GM12892 (cell line): Measurements from ENCODE around the gene SIAH1.
"Not testable (repeated sequence)": the region's sequence is repeated elsewhere in the genome, so short reads cannot be mapped to it uniquely, and the experiment has no call there.

Source experiments
- DNase-seq: peaks from one replicate; pipeline ENCODE4 v3.0.0; 2011; ENCODE audit not compliant: insufficient read length
- FAIRE-seq: peaks from 2 replicates; lab custom pipeline; 2011; peaks lifted over from hg19 to GRCh38; lab: Jason Lieb, UNC
- POLR2A ChIP-seq: IDR thresholded peaks from 2 replicates; pipeline ENCODE4 v1.6.1; 2011; ENCODE audit warnings: low read depth, low read length, control low read depth
- POLR2AphosphoS5 ChIP-seq: IDR thresholded peaks from 2 replicates; pipeline ENCODE4 v1.6.1; 2011; ENCODE audit warnings: low read depth, low read length, control low read depth
- TAF1 ChIP-seq: IDR thresholded peaks from 2 replicates; pipeline ENCODE4 v1.6.1; 2011; ENCODE audit warnings: low read depth, mild to moderate bottlenecking, control low read depth, low read length, borderline replicate concordance

The SIAH1 gene

DNA sequence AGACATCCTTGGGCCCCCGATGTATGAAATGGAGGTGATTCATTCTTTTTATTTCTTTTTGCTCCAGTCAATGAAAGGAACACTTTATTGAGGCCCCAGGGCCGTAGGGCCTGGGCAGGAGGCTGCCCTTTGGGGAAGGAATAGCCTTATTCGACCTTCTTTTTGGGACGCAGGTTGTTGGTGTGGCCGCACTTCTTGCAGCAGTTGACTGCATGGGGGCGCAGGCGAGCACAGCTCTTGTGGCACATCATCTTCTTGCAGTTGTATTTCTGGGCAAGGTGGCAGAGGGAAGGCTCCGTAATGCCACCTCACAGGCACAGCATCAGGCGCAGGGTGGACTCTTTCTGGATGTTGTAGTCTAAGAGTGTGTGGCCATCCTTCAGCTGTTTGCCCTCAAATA is 50.9 kb downstream of the SIAH1 start:
- FAIRE-seq (no peak), DNase-seq (no peak)
- TF ChIP-seq POLR2AphosphoS5 (no peak), TAF1 (no peak), POLR2A (no peak)

DNA sequence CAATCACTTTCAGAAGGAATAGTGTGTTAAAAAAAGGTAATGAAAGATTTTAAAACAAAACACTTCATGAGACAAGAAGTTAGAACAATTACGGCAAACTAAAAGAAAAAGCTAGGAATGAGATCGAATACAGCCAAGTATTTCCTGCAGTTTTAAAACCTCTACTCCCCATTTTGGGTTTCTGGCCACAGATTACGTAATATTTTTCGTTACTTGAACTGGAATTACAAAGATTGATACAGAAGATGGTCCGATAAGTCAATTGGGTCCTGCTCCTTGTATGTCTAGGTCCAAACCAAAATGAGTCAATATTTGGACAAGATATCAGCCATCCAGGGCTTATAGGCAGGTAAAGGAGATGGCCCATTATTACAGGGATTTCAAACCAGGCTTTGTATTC is 52.2 kb downstream of the SIAH1 start:
- no peak for TF ChIP-seq POLR2A
- no peak for TF ChIP-seq TAF1
- no peak for TF ChIP-seq POLR2AphosphoS5
- FAIRE-seq (no peak), DNase-seq (no peak)

DNA sequence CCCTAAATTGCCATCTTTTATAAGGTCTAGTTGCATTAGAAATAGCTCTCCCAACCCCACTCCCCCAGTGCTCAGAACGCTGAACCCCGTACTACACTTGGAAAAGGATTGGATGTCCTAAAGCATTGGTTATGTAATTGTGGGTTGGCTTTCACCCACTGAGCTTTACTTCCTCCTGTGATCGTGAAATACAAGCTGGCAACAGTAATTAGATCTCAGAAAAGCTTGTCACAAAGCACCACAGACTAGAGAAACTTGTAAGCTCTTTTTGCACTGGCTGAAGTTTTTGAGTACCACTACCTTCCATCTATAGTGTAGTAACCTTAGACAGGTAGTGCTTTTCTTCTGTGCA is 54.4 kb downstream of the SIAH1 start:
- FAIRE-seq (no peak), DNase-seq (no peak)
- TF ChIP-seq TAF1 (no peak), POLR2AphosphoS5 (no peak), POLR2A (no peak)

DNA sequence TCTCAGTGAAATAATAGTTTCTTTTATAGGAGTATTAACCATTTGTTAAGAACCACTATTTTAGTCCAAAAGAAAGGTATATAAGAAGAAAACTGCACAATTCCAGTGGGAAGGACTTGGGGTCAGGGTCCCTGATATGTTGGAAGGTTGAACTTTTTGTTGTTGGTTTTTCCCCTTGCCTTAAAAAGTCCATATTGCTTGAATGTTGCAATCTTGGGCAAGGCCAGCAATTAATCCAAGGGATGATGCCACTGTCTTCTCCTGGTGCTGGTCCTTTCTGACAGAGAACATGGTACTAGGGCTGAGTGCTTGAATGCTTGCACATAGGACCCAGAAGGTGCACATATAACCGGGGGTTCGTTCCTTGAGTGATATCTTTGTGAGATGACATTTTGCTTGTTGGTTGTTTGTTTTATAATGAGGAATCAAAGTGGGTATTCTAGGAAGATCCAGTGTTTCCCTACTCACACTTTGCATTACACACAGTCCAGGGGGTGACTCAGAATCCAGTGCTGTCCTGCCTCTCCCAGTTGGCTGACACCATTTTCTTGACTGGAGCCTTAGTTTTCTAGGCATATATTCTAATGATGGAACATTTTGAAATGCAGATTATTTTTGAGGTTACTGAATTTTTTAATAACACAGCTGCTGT is 54.9 kb downstream of the SIAH1 start:
- DNase-seq (no peak), FAIRE-seq (no peak)
- no peak for TF ChIP-seq POLR2AphosphoS5
- TF ChIP-seq TAF1 = no peak
- no peak for TF ChIP-seq POLR2A

DNA sequence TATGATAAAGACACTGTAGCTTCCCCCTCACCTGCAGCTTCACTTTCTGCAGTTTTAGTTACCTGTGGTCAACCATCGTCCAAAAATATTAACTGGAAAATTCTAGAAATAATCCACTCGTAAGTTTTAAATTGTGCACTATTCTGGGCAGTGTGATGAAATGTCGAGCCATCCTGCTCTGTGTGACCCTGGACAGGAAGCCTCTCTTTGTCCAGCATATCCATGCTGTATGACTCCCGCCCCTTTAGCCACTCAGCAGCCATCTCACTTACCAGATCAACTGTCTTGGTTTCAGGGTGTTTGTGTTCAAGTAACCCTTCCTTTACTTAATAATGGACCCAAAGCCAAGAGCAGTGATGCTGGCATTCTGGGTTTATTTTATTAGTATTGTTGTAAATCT is 56.1 kb downstream of the SIAH1 start:
- no peak for DNase-seq
- TF ChIP-seq POLR2A = no peak
- TF ChIP-seq TAF1 = no peak
- TF ChIP-seq POLR2AphosphoS5 = no peak
- no peak for FAIRE-seq

DNA sequence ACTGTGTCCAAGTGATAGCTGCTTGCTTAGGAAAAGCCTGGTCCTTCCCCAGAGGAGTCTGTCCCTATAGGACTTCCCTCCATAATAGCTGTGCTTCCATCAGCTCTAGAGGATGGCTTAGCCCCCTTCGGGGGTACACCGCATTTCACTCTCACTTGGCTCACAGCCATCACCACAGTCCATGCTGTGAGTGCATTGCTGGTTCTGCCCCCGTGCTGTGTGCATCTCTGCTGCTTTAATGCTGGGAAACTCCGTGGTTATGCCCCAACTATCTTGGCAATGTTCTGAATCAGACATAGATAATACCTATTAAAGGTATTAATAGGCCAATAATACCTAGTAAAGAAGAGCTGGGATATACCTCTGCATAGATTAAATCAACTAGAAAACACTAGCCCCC is 58.3 kb downstream of the SIAH1 start:
- TF ChIP-seq TAF1 = no peak
- TF ChIP-seq POLR2AphosphoS5 = no peak
- TF ChIP-seq POLR2A = no peak
- FAIRE-seq (peak; percentile 14), DNase-seq (no peak)

DNA sequence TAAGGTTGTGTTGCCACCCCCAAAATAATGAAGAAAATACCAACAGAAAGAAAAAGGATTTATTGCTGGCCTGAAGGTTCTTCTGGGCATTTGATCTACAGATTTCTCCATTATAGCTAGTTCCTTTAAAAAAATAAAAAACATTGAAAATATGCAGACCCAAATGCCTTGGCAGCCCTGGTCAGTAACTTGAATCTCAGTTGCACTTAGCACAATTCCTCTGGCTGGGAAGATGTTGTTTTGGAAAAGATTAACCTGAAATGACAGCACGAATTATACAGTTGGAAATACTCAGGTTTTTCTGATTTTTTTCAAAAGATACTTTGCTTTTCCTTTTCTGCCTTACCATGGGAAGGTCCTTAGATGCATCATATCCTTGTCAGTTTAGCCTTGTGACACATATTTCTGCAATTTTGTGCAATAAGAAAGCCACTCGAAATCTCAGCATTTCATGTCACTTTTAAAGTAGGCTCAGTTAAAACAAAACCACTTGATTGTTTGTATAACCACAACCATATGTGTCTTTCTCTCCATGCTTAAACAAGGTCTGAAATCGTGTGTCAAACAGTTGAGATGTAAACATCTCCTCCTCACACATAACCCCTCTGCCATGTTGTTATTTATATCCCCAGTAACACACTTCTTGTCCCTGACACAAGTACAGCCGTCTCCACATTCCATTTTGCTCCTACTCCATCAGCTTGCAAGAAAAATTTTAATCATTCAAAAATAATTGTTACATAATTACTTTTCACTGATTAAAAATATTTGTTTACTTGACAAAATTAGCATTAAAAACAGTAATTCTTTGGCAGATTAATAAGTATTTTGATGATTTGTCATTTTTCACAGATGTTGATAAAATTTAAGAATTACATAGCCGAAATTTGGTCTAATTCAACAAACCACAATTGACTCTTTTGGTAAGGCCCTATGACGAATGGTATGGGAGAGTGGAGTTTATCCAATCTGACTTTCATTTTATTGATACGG is 61.1 kb downstream of the SIAH1 start:
- no peak for FAIRE-seq
- no peak for TF ChIP-seq POLR2A
- no peak for TF ChIP-seq POLR2AphosphoS5
- no peak for TF ChIP-seq TAF1
- DNase-seq = no peak

DNA sequence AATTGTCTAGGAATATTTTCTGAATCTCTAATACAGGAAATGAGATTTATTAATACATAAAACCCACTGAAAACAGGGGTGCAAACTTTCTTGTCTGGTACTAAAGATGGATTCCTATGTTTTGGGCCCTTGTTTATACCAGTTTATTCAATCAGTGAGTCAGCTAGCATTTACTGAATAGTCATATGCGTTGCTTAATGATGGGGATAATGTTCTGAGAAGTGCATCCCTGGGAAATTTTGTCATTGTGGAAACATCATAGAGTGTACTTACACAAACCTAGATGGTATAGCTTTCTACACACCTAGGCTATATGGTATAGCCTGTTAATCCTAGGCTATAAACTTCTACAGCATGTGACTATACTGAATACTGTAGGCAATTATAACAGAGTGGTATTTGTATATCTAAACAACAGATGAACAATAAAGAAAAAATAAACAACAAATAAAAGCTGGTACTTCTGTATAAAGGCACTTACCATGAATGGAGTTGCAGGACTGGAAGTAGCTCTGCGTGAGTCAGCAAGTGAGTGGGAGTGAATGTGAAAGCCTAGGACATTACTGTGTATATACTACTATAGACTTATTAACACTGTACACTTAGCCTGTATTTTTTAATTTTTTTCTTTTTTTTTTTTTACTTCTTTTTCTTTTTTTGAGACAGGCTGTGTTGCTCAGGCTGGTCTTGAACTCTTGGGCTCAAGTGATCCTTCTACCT is 63.7 kb downstream of the SIAH1 start:
- DNase-seq (no peak), FAIRE-seq (no peak)
- no peak for TF ChIP-seq POLR2A
- no peak for TF ChIP-seq POLR2AphosphoS5

DNA sequence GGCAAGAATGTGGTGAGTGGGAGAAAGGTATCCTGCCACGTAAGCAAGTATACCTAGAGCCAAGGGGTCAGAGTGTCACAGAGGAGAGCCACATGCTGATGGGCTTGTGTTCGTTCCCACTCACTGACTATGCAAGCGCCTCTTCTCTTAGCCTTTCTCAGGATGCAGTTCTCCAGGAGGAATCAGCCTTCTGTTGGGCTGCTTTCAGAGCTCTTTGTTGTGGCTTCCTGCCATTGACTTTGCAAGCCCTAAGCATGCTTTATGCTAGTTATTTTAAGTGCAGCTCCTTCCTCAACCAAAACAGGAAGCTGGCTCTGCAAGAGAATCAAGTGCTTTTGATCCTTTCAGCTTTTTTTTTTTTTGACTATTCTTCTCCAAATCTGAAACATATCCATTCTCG is 66.6 kb downstream of the SIAH1 start:
- no peak for TF ChIP-seq TAF1
- no peak for TF ChIP-seq POLR2AphosphoS5
- TF ChIP-seq POLR2A = no peak
- DNase-seq = no peak
- FAIRE-seq = no peak

DNA sequence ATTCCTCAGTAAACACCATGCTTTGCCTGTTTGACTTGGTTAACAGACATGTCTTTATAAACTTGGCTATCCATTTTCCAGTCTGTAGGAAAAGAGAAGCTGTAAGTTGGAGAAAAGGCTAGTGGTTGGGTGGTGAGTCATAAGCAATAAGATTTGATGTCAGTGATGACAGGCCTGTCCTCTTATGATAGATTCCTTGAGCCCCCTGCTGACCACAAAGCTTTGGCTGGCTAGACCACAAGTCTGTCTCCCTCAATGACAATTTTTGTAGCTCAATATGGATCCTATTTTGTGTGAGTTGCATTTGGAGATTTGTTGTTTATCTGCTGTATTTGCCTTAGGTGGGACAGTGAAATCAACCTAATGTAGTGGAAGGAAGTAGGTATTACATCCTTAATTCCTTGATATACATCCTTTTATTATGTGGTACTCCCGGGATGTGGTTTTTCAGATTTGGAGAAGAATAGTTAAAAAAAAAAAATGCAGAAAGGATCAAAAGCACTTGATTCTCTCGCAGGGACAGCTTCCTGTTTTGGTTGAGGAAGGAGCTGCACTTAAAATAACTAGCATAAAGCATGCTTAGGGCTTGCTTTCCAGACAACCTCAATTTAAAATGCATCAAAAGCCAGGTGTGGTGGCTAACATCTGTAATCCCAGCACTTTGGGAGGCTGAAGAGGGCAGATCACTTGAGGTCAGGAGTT is 67.4 kb downstream of the SIAH1 start:
- DNase-seq = no peak
- FAIRE-seq = no peak
- TF ChIP-seq POLR2A (no peak), TAF1 (no peak), POLR2AphosphoS5 (no peak)

DNA sequence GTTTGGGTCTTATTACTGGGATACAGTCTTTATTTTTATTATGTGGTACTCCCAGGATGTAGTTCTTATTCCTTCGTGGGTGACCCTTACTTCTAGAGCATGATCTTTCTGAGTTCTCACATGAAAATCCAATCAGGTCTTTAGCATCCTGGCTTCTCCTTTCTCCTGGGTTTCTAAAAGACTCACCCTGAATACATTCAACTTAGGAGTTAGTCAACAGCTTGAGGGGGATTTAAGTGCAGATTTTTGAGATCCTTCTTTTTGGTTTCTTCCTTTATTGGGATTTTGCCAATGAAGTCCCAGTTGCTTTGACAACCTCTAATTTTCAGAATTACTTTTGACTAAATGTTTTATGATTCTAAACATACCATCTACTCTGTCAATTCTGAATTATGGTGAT is 68.2 kb downstream of the SIAH1 start:
- no peak for FAIRE-seq
- no peak for TF ChIP-seq POLR2A

DNA sequence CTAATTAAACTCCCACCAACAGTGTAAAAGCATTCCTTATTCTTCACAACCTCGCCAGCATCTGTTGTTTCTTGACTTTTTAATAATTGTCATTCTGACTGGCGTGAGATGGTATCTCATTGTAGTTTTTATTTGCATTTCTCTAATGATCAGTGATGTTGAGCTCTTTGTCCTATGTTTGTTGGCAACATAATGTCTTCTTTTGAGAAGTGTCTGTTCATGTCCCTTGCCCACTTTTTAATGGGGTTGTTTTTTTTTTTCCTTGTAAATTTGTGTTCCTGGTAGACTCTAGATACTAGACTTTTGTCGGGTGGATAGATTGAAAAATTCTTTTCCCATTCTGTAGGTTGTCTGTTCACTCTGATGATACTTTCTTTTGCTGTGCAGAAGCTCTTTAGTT is 71.3 kb downstream of the SIAH1 start:
- not testable (repeated sequence) for DNase-seq, FAIRE-seq

More for the DNA sequence above, 68.2 kb downstream of the SIAH1 start:
- no peak for DNase-seq
